Activated CD4-positive, alpha-beta T cell treated with anti-CD3 and anti-CD28 coated beads, Interleukin-2, amount 10 ng/mL, durations not matched to agents 24 days and 14 days (primary cell): Measurements from ENCODE around the gene MBD3L5. TPM values are rescaled to one million over a fixed set of nuclear protein-coding genes. Genes with fewer than 3 reads are reported as not detected.
A peak's percentile ranks its signal among the peaks of the same experiment; 100 is the strongest.
"Not testable (repeated sequence)": the region's sequence is repeated elsewhere in the genome, so short reads cannot be mapped to it uniquely, and the experiment has no call there.

Experiments
- DNase-seq: peaks from one replicate; pipeline ENCODE4 v3.0.0; 2022
- H3K27ac Mint-ChIP-seq: one replicate; pipeline ENCODE4 v1.8.0; 2022; ENCODE audit warnings: mild to moderate bottlenecking, mixed read lengths
- H3K27me3 Mint-ChIP-seq: one replicate; pipeline ENCODE4 v1.8.0; 2022; ENCODE audit warnings: mixed read lengths
- H3K36me3 Mint-ChIP-seq: one replicate; pipeline ENCODE4 v1.8.0; 2022; ENCODE audit warnings: low read depth, mild to moderate bottlenecking, mixed read lengths
- H3K4me1 Mint-ChIP-seq: one replicate; pipeline ENCODE4 v1.8.0; 2021; ENCODE audit warnings: mixed read lengths
- H3K4me3 Mint-ChIP-seq: one replicate; pipeline ENCODE4 v1.8.0; 2022; ENCODE audit warnings: mild to moderate bottlenecking, moderate library complexity, mixed read lengths
- H3K9me3 Mint-ChIP-seq: one replicate; pipeline ENCODE4 v1.8.0; 2021; ENCODE audit warnings: mixed read lengths
- intact Hi-C: fragments of 100-400 bp; cut with micrococcal nuclease; formaldehyde crosslinking; loops from one replicate; pipeline ENCODE4 v1.15.1; 2023
- total RNA-seq: library from RNA; stranded (reverse); gene quantifications from 2 replicates; pipeline ENCODE4 v1.2.3, GENCODE V29; 2022

MBD3L5 gene
- total RNA-seq, 1 donor from 2014 or later, result not detected

DNA sequence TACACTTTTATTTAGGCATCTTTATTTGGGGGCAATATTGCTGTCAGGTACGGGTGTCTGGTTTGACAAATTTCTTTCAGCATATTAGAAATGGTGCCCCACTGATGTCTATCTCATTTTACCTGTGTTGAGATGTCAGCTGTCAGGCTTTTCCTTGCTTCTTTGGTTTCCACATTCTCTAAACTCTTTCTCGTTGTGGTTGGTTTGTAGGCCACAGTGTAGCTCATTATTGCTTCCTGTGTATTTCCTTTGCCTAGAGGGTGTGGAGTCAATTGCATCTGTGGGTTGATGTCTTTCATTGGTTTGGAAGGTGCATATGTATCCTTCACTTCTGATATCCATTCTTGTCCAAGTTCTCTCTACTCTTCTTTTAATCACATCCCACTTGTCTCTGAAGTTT is 29.6 kb downstream of the MBD3L5 start:
- intact Hi-C loops, H3K4me3 Mint-ChIP-seq, H3K9me3 Mint-ChIP-seq, H3K4me1 Mint-ChIP-seq, H3K27ac Mint-ChIP-seq, H3K36me3 Mint-ChIP-seq, H3K27me3 Mint-ChIP-seq: not testable (repeated sequence)
- peak; percentile 65 for DNase-seq

DNA sequence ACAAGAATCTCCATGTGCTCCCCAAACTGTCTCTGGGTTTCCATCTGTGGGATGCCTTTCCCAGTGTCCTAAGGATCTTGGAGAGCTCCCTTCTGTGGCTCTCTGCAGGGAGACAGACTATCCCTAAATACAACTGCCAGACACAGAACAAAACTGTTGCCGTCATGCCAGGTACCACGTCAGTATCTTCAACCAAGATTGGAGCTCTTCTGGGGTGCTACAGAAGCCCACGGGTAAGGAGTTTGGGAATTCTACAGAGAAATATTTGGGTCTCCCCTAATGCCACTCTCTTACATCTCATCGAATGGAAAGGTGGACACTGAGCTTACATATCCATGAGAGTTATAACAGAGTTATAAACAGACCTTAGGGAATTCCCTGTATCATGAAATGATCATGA is 33.0 kb downstream of the MBD3L5 start:
- Mint-ChIP-seq H3K36me3 (no peaks in the 10 kb centered on the region), H3K4me1 (no peaks in the 10 kb centered on the region), H3K27me3 (no peaks in the 10 kb centered on the region), H3K9me3 (no peaks in the 10 kb centered on the region), H3K4me3 (no peak overlapping the region), H3K27ac (no peak overlapping the region)
- intact Hi-C loops, result no loop called here
- DNase-seq, result peak; percentile 68

DNA sequence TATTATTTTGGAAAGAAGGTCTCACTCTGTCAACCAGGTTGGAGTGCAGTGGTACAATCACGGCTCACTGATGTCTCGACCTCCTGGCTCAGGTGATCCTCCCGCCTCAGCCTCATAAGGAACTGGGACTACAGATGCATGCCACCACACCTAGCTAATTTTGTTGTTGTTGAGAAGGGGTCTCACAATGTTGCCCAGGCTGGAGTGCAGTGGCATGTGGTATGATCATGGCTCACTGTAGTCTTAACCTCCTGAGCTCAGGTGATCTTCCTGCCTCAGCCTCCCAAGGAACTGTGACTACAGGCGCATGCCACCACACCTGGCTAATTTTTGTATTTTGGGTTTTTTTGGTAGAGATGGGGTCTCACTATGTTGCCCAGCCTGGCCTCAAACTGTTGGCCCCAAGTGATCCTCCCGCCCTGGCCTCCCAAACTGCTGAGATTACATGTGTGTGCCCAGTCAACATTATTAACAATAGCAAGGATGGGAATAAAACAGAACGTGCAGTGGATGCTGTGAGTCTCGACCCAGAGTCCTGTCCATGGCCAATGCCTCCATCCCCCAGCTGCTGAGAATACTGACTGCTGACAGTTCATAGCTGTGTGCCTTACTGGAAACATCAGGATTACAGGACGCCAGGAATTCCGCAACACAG is 33.5 kb downstream of the MBD3L5 start:
- Mint-ChIP-seq H3K27ac (no peak overlapping the region), H3K27me3 (no peaks in the 10 kb centered on the region), H3K4me3 (no peak overlapping the region), H3K9me3 (no peaks in the 10 kb centered on the region), H3K36me3 (no peaks in the 10 kb centered on the region), H3K4me1 (peaks cover 1% of the 10 kb centered on the region)
- intact Hi-C loops, result no loop called here
- DNase-seq, result peak; percentile 71

DNA sequence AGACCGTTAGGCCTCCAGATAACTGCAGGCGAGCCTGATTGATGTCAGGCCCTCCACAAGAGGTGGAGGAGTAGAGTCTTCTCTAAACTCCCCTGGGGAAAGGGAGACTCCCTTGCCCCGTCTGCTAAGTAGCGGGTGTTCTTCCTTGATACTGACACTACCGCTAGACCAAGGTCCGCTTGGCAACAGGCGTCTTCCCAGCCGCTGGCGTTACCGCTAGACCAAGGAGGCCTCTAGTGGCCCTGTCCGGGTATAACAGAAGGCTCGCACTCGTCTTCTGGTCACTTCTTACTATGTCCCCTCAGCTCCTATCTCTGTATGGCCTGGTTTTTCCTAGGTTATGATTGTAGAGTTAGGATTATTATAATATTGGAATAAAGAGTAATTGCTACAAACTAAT is 36.7 kb downstream of the MBD3L5 start:
- H3K4me3 Mint-ChIP-seq, H3K27me3 Mint-ChIP-seq, H3K4me1 Mint-ChIP-seq, H3K9me3 Mint-ChIP-seq, H3K27ac Mint-ChIP-seq, intact Hi-C loops: not testable (repeated sequence)
- DNase-seq, result peak; percentile 61
- H3K36me3 Mint-ChIP-seq, result peaks cover 16% of the 10 kb centered on the region

DNA sequence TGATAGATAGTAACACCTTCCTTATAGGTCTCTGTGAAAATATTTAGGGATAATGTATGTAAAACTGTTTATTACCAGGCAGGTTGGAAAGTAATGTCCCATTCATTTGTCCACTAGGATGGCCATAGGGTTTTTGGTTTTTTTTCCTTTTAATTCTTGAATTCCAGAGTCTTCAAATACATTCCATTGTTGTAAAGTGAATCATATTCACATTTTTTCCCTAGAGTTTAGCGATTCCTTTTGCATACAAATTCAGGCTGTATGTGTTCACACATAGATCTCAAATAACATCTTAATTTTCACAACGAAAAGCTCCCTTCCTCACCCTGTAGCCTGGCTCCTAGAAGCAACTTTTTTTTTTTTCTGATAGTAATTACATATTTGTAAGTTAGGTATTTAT is 37.3 kb downstream of the MBD3L5 start:
- Mint-ChIP-seq H3K27me3 (no peaks in the 10 kb centered on the region), H3K27ac (no peak overlapping the region), H3K9me3 (peaks cover 5% of the 10 kb centered on the region), H3K4me1 (peaks cover 8% of the 10 kb centered on the region), H3K4me3 (no peak overlapping the region), H3K36me3 (peaks cover 22% of the 10 kb centered on the region)
- intact Hi-C loops, result no loop called here
- DNase-seq, result peak; percentile 42

DNA sequence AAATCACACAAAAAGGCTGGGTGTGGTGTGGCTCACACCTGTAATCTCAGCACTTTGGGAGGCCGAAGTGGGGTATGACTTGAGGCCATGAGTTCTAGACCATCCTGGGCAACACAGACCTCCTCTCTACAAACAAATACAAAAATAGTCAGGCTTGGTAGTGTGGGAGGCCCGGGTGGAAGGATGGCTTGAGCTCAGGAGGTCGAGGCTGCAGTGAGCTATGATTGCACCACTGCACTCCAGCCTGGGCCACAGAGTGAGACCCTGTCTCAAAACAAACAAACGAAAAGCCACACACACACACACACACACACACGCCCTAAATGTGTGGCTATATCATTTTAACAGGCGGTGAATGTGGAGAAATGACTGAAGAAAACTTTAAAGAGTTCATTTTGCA is 38.2 kb downstream of the MBD3L5 start:
- no peak for DNase-seq
- Mint-ChIP-seq H3K4me3 (peak overlapping the region; percentile 96), H3K9me3 (peaks cover 5% of the 10 kb centered on the region), H3K36me3 (peaks cover 29% of the 10 kb centered on the region), H3K4me1 (peaks cover 8% of the 10 kb centered on the region), H3K27ac (peak overlapping the region; percentile 77), H3K27me3 (no peaks in the 10 kb centered on the region)
- intact Hi-C loops, result no loop called here

DNA sequence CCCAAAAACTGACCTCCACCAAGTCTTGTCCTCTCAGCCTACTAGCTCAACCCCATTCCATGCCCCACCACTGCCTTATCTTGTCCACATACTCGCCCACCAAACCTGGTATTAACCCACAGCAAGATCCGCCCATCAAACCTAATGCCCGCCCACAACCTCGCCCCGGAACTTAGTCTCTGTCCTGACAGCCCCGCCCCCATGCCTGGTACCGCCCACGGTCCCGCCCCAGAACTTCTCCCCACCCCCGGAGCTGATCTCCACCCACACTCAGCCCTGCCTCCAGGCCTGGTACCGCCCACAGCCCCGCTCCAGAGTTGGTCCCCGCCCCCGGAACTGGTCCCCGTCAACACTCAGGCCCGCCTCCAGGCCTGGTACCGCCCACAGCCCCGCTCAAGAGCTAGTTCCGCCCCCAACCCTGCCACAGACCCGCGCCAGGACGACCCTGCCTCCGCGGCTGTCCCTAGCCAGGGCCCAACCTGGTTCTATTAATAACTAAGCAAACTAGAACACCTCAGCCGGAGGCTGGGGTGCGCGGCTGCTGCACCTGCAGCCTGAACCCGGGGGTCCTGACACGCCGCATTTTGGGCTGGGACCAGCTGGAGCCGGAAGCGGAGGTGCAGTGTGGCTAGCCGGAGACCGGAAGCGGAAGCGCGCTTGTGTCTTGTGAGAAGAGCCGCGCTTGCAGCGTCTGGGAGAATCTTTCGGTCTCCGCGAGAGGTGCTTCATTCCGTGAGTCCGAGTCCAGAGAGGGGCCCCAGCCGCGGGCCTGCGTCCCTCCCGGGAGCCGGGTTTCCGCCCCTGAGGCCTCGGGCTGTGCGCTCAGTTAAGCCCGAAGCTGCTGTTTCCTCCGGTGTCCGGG is 38.9 kb downstream of the MBD3L5 start, which contains the start of gene ZNF557:
ZNF557 (plus strand) TSS at position 662 of the 862 bp plus-strand sequence. CDS start 5,372 bp downstream, outside the sequence.
- intact Hi-C loops, result no loop called here
- H3K9me3 Mint-ChIP-seq, result peaks cover 6% of the 10 kb centered on the region
- DNase-seq, result peak; percentile 99
- H3K36me3 Mint-ChIP-seq, result peaks cover 35% of the 10 kb centered on the region
- H3K4me3 Mint-ChIP-seq, result peak within 1 kb of the TSS; percentile 96
- H3K27me3 Mint-ChIP-seq, result no peaks in the 10 kb centered on the region
- peaks cover 8% of the 10 kb centered on the region for H3K4me1 Mint-ChIP-seq
- peak within 1 kb of the TSS; percentile 77 for H3K27ac Mint-ChIP-seq

DNA sequence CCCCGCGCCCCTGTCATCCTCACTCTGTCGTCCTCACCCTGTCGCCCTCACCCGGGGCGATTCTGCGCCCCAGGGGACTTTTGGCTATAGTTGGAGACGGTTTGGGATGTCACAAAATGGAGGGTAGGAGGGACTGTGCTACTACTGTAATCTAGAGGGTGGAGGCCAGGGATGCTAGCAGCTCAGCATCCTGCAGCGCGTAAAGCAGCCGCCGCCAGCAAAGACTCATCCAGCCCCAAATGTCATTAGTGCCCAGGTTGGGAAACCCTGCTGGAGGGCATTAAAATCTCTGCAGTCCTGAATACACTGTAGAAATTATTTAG is 39.5 kb downstream of the MBD3L5 start:
- DNase-seq, result no peak
- Mint-ChIP-seq H3K4me3 (peak overlapping the region; percentile 96), H3K4me1 (peaks cover 10% of the 10 kb centered on the region), H3K27ac (peak overlapping the region; percentile 77), H3K9me3 (peaks cover 9% of the 10 kb centered on the region), H3K27me3 (no peaks in the 10 kb centered on the region), H3K36me3 (peaks cover 41% of the 10 kb centered on the region)
- intact Hi-C loops, result no loop called here

DNA sequence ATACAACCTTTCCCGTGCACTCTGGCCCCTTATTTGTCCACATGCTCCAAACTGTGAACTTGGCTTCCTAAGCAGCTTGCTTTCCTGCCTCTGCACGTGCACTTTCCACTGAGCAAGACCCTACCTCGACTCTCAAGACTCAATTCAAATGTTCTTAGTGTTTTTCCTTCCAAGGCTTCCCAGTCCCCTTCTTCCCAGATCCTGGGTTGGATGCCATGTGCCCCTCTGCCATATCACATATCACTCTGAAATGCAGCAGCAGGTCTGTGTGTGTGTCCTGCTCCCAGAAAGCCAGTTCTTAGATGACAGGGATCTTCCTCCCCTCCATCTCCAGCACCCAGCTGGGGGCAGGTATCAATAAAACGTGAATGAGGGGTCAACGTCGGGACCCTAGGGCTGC is 42.2 kb downstream of the MBD3L5 start:
- Mint-ChIP-seq H3K9me3 (peaks cover 21% of the 10 kb centered on the region), H3K4me1 (peaks cover 10% of the 10 kb centered on the region), H3K27ac (no peak overlapping the region), H3K4me3 (peak overlapping the region; percentile 28), H3K36me3 (peaks cover 68% of the 10 kb centered on the region), H3K27me3 (no peaks in the 10 kb centered on the region)
- intact Hi-C loops, result no loop called here
- peak; percentile 50 for DNase-seq

DNA sequence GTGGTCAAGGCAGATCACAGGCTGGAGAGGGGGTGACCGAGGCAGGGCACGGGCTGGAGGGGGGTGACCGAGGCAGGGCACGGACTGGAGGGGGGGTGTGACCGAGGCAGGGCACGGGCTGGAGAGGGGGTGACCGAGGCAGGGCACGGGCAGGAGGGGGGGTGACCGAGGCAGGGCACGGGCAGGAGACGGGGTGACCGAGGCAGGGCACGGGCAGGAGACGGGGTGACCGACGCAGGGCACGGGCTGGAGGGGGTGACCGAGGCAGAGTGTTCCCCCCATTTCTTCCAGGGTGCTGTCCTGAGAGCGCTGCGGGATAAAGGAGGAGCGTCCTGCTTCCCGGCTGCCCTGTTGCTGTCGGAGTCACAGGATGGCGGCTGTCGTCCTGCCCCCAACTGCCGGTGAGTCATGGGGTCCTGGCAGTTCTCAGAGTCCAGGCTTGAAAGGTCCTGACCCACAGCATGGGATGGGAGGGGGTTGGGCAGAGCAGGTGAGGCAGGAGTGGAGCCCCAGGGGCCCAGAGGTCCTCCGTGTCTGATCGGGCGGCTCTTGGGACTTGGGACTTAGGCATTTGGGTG is 44.4 kb downstream of the MBD3L5 start:
- Mint-ChIP-seq H3K4me3 (no peak overlapping the region), H3K27me3 (no peaks in the 10 kb centered on the region), H3K27ac (no peak overlapping the region), H3K36me3 (peaks cover 88% of the 10 kb centered on the region), H3K4me1 (peaks cover 6% of the 10 kb centered on the region), H3K9me3 (peaks cover 30% of the 10 kb centered on the region)
- intact Hi-C loops, result no loop called here
- peak; percentile 41 for DNase-seq

DNA sequence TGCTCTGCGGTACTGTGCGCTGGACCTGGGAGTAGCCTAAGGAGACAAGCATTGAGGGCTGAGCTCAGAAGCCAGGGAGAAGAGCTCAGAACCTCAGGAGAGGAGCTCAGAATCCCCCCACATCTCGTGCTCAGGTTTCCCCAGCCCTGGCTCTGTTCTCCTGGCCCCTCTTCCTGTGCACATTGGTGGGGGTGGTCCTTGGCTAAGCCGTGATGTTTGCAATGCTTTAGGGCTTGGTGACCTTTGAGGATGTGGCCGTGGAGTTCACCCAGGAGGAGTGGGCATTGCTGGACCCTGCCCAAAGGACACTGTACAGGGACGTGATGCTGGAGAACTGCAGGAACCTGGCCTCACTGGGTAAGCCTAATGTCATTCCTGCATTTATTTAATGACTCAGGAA is 45.8 kb downstream of the MBD3L5 start:
- H3K36me3 Mint-ChIP-seq, result peaks cover 93% of the 10 kb centered on the region
- H3K4me3 Mint-ChIP-seq, result no peak overlapping the region
- H3K9me3 Mint-ChIP-seq, result peaks cover 37% of the 10 kb centered on the region
- H3K27ac Mint-ChIP-seq, result no peak overlapping the region
- intact Hi-C loops, result no loop called here
- no peaks in the 10 kb centered on the region for H3K27me3 Mint-ChIP-seq
- H3K4me1 Mint-ChIP-seq, result peaks cover 6% of the 10 kb centered on the region
- DNase-seq, result peak; percentile 25

DNA sequence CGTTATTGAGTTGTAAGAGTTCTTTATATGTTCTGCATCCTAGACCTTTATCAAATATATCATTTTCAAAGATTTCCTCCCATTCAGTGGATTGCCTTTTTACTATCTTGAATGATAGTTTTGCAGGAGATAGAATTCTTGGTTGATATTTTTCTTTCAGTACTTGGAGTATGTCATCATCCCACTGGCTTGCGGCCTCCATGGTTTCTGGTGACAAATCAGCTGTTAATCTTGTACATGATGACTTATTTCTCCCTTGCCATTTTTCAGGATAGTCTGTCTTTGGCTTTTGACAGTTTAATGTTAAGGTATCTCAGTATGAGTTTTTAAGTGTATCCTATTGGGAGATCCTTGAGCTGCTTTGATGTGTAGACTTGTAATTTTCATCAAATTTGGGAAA is 47.6 kb downstream of the MBD3L5 start:
- Mint-ChIP-seq H3K36me3 (peaks cover 98% of the 10 kb centered on the region), H3K9me3 (peaks cover 39% of the 10 kb centered on the region), H3K4me3 (no peak overlapping the region), H3K27ac (no peak overlapping the region), H3K27me3 (no peaks in the 10 kb centered on the region), H3K4me1 (peaks cover 2% of the 10 kb centered on the region)
- intact Hi-C loops, result no loop called here
- DNase-seq, result peak; percentile 46
